Raji (cell line): ENCODE data around the gene C1orf116.

Source experiments
- POLR2A ChIP-seq: IDR thresholded peaks from 2 replicates; pipeline ENCODE4 v1.6.1; 2011; ENCODE audit warnings: low read depth, low read length, control low read depth; ENCODE audit not compliant: insufficient read depth

C1orf116 gene

DNA sequence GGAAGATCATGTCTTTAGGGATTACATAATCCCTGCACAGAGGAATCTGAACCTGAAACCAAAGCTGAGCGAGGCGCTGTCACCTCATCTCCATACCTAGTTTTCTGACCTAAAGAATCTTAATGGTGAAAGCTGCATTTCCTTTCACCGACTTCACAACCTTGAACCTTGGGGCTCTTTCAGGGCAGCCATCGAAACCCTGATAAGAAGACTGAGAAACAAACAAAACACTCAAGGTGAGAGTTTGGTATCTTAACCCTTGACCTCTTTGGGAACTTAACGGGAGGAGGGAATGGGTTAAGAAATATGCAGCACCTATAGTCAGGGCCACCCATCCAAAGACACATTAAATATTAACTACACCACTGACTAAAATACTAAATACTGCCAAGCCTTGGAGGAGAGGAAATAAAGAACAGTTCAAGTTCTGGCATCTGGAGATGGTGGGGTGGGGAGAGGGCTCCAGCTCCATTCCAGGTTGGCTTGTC lies 2.0 kb downstream of the C1orf116 start:
- TF ChIP-seq POLR2A, result no peak

DNA sequence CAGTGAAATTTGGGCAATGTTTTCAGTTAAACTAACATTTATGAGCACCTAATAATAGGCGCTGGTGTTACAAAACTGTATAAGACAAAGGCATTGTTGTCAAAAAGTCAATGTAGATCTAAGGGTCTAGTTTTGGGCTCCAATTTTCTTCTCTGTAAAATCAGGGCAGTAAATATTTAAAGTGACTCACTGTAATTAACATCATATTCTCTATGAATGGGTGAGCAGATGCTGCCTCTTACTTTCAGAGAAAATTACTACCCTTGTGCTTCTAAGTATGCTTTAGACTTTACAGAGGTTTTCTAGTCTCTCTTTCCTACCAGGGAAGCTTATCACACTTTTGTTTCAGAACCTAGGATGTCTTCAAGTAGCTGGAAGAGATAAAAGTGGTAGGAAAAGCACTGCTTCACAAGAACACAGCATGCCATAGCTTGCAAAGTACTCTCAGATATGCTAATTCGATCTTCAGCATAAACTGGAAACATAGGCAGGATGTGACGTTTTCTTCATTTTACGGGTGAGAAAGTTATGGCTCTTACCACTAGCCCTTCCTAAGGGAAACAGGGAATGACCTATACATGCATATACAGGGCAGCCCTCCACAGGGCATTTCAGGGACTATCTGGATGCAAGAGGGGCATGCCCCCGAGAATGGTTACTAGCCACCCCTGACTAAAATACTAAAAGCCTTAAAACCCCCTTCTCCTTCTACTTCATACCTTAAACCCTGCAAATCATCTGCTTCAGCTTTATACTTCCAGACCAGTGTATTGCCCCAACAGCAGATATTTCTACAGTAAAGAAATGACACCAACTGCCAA lies 2.6 kb downstream of the C1orf116 start:
- no peak for TF ChIP-seq POLR2A

DNA sequence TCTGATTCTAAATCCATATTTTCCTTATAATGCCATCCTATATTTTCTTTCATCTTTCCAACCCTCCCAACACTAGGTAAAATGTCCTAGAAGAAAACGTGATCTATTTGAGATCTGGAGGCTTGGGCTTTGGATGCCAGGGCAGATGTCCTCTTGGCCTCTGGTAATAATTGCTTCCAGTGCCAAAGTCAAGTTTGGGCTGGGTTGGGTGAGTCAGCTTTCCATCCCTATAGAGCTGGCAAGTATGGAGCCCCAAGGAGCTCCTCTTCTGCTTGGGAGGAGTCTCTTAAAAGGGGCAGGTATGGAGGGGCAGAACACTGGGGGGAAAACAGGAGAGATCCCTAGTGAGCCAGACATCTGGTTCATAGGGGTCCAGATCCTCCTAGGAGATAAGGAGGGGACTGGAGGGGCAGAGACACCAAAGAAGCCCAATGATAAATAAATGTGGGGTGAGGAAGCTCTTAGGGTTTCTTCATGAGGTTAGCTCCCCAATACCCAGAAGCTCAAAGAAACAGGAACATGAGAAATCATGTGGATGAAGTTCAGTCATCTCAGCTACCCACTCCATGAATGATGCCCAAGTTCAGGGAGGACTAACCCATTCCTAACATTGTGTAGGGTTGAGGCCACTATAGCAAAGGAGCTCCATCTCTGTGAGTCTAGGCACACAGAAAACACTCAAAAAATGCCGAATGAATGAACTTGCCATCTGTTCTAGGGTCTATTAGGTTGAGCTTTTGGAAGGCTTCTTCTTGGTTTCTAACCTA lies 3.5 kb downstream of the C1orf116 start:
- TF ChIP-seq POLR2A, result no peak

DNA sequence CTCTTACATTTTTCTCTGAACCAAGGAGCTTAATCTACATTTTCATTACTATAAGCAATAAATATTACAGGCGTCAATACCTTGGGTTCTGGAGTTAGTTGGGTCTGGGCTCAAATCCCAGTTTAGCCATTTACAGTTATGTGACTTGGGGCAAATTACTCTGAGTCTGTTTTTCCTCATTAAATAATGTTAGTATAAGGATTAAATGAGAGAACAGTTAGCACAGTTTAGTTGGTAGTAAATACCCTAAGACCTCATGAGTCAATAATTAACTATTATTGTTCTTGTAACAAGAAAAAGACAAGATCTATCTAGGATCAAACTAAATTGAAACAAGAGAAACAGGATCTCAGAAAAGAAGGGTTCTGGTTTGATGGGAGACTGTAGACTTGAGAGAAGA lies 4.6 kb downstream of the C1orf116 start:
- TF ChIP-seq POLR2A, result no peak

DNA sequence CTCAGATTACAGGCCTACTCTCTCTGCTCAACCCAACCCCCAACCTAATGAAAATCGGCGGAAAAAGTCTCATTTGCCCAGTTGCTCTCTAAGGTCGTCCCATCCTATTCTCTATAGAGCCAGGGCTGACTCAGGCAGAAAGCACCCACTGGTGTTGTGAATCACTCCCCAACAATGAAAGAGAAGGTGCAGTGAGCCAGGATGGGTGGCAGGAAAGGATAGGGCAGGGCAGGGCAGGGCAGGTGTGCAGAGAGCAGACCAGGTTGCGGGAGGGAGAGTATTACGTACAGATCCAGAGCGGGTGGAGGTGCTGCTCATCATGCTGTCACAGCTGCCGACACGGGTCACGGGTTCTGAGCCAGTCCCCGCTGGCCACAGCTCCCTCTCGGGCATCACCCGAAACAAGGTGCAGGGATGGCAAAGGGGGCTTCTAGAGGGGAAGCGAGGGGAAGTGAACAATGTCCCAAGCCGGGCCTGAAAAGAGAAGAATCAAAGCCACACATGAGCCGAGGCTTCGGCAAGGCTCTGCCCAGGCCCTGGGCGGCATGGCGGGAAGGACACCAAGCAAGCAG lies 5.3 kb downstream of the C1orf116 start:
- TF ChIP-seq POLR2A, result no peak

DNA sequence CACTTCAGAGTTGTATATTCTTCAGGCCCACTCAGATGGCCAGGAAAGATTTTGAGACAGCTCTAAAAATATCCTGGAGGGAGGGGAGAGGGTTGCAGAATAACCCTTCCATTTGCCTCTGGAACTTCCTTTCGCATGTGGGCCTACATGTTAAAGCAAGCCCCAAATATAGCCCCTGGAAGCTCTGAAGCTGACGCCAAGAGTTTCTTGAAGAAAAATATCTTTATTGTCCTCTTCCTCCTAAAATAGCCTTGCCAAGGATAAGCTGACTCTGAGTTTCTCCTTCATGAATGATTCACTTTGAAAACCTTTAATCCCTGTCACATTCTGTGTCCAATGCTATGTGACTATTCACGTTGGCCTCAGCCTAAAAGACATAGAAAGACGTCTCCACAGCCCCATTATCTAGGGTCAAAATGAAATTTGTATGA lies 6.4 kb downstream of the C1orf116 start:
- TF ChIP-seq POLR2A, result no peak

DNA sequence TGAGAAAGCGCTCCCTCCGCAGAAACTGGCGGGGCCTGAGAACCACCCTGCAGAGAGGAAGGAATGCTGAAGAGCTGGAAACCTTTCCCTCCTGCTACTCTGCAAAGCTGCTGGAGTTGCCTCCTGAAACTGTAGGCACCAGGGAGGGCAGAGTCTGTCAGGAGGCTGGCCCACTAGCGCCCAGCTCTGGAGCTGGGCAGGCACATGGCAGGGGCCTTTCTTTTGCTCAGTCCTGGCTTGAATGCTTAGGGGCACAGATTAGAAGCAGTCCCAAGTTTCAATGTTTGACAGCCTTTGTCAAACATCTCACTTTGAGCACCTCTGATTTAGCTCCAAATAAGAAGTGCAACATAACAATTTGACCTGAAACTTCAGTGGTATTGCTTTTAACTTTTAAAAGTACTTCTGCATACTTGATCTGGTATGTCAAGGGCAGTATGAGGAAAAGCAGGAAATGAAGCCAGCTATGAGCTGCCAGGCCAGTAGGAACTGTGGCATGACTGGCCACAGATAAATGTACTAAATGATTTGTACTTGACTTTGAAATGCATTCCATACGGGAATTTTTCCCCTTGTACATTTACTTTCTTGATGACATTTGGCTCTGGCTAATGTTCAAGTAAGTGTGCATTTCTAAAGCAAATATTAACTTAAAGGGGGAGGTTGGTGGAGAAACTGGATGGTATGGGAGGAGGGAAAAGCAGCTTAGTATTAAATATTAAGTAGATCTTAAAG lies 7.2 kb downstream of the C1orf116 start:
- TF ChIP-seq POLR2A, result no peak

- TF ChIP-seq POLR2A, result no peak
Observed at GRCh38 chr1:207024202-207025145, 8.1 kb downstream of the C1orf116 start.

- TF ChIP-seq POLR2A, result no peak
Observed at GRCh38 chr1:207022996-207023679, 9.4 kb downstream of the C1orf116 start.

GRCh38 chr1:207021876-207022596 lies 10.5 kb downstream of the C1orf116 start:
- TF ChIP-seq POLR2A, result no peak

- no peak for TF ChIP-seq POLR2A
Observed at GRCh38 chr1:207021139-207021861, 11.3 kb downstream of the C1orf116 start.

DNA sequence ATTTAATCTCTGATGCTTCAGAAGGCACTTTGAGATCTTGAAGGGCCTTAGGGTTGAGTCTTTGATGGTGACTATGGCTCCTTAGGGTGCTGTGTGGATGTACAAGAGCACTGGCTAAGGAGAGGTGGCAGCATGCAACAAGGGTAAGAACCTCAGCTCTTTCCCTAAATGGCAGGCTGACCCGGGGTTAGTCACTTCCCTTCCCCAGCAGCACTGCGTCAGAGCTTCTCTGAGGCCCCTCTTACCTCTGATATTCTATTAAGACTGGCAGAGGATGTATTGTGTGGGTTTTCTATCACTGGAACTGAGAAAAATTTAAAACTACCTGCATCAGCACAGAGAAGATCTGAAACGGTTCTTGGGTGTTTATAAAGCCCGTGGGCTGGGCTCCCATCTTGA lies 11.8 kb downstream of the C1orf116 start:
- TF ChIP-seq POLR2A, result no peak
